ENCODE measurements around the gene LIN28B. TPM values are rescaled to one million over a fixed set of nuclear protein-coding genes. Genes with fewer than 3 reads are reported as not detected.

Gene LIN28B
- polyA plus RNA-seq, 2 of the 4 experiments (the other 2 are of a cell fraction): 3.6 to 7.2 TPM

DNA sequence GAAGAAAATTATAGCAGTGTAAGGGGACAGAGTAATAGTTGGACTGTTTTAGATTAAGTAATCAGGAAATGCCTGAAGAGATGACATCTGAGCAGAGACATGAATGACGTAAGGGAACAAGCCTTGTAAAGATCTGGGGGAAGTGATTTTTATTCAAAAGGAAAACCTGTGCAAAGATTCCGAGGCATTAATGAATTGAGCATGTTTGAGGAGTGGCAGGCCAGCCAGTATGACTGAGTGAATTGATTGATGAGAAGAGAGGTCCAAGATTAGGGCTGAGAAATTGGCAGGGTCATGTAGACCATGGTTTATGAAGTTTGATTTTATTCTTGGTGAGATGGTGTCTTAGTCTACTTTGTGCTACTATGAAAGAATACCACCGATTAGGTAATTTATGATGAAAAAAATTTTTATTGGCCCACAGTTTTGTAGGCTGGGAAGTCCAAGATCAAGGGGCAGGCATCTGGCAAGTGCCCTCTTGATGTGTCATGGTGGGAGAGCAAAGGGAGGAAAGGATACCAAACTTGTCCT, 95.1 kb downstream of the LIN28B start (continued):
- TF ChIP-seq KDM1A (IDR thresholded peaks at IDR 0.05; ENCODE audit: low read depth): no peak
- no peak for TF ChIP-seq CBX8 (IDR thresholded peaks at IDR 0.05)
- TF ChIP-seq SMC3 (IDR thresholded peaks at IDR 0.05): no peak
- no peak for TF ChIP-seq POLR2A (IDR thresholded peaks at IDR 0.05; ENCODE audit: low read length)
- no peak for TF ChIP-seq NFE2L2 (conservative IDR thresholded peaks at IDR 0.05; ENCODE audit: low read length)

DNA sequence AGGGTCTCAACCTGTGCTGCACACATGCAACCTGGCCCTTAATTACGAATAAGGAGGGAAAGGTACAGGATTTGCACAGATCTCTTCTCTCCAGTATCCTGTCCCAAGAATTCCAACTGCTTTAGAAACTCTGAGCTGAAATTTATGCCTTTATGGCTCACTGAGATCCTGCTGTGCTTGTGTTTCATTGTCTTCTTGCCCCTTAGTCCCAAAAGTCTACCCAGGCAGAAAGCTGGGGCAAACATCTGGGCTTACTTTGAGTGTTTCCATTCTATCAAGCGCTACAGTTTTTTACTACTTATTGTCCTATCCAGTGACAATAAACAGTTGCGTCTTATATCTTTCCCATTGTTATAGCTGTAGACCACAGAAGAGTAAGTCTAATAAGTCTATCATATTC, 99.7 kb downstream of the LIN28B start:
- ATAC-seq (no peak), FAIRE-seq (no peak), DNase-seq (ENCODE audit: low read depth in 1 of 2, low spot score in 1 of 2) (no peak)
- H3K4me2 ChIP-seq: no peak overlapping the region
- no peaks in the 10 kb centered on the region; the same call in 2 of the 3 replicates for H3K9me3 ChIP-seq
- TF ChIP-seq, protein P1, sequence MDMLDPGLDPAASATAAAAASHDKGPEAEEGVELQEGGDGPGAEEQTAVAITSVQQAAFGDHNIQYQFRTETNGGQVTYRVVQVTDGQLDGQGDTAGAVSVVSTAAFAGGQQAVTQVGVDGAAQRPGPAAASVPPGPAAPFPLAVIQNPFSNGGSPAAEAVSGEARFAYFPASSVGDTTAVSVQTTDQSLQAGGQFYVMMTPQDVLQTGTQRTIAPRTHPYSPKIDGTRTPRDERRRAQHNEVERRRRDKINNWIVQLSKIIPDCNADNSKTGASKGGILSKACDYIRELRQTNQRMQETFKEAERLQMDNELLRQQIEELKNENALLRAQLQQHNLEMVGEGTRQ (IDR thresholded peaks at IDR 0.05): no peak
- TF ChIP-seq, protein P2, sequence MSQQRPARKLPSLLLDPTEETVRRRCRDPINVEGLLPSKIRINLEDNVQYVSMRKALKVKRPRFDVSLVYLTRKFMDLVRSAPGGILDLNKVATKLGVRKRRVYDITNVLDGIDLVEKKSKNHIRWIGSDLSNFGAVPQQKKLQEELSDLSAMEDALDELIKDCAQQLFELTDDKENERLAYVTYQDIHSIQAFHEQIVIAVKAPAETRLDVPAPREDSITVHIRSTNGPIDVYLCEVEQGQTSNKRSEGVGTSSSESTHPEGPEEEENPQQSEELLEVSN (IDR thresholded peaks at IDR 0.05; ENCODE audit: borderline replicate concordance, low read depth): no peak
- no peak for TF ChIP-seq FOSB (CRISPR knock-in tag; IDR thresholded peaks at IDR 0.05)
- no peak for TF ChIP-seq ZC3H11A (IDR thresholded peaks at IDR 0.05)
- TF ChIP-seq, protein P3, sequence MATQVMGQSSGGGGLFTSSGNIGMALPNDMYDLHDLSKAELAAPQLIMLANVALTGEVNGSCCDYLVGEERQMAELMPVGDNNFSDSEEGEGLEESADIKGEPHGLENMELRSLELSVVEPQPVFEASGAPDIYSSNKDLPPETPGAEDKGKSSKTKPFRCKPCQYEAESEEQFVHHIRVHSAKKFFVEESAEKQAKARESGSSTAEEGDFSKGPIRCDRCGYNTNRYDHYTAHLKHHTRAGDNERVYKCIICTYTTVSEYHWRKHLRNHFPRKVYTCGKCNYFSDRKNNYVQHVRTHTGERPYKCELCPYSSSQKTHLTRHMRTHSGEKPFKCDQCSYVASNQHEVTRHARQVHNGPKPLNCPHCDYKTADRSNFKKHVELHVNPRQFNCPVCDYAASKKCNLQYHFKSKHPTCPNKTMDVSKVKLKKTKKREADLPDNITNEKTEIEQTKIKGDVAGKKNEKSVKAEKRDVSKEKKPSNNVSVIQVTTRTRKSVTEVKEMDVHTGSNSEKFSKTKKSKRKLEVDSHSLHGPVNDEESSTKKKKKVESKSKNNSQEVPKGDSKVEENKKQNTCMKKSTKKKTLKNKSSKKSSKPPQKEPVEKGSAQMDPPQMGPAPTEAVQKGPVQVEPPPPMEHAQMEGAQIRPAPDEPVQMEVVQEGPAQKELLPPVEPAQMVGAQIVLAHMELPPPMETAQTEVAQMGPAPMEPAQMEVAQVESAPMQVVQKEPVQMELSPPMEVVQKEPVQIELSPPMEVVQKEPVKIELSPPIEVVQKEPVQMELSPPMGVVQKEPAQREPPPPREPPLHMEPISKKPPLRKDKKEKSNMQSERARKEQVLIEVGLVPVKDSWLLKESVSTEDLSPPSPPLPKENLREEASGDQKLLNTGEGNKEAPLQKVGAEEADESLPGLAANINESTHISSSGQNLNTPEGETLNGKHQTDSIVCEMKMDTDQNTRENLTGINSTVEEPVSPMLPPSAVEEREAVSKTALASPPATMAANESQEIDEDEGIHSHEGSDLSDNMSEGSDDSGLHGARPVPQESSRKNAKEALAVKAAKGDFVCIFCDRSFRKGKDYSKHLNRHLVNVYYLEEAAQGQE (IDR thresholded peaks at IDR 0.05): no peak
- TF ChIP-seq POLR2AphosphoS2 (conservative IDR thresholded peaks at IDR 0.05; ENCODE audit: low read length): no peak
- TF ChIP-seq, protein P4, sequence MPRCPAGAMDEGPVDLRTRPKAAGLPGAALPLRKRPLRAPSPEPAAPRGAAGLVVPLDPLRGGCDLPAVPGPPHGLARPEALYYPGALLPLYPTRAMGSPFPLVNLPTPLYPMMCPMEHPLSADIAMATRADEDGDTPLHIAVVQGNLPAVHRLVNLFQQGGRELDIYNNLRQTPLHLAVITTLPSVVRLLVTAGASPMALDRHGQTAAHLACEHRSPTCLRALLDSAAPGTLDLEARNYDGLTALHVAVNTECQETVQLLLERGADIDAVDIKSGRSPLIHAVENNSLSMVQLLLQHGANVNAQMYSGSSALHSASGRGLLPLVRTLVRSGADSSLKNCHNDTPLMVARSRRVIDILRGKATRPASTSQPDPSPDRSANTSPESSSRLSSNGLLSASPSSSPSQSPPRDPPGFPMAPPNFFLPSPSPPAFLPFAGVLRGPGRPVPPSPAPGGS (IDR thresholded peaks at IDR 0.05): no peak
- POLR2A ChIA-PET: no interaction called here
- peaks cover 9% of the 10 kb centered on the region; the same call in 2 of the 3 replicates for H3K4me1 ChIP-seq
- no peak overlapping the region for H3K4me3 ChIP-seq
- CTCF ChIA-PET: no interaction called here
- no peak overlapping the region for H3K27ac ChIP-seq
- 94% methylated on average over 3 of the region's 3 CpGs for WGBS (ENCODE audit: missing lambda C conversion rate)

DNA sequence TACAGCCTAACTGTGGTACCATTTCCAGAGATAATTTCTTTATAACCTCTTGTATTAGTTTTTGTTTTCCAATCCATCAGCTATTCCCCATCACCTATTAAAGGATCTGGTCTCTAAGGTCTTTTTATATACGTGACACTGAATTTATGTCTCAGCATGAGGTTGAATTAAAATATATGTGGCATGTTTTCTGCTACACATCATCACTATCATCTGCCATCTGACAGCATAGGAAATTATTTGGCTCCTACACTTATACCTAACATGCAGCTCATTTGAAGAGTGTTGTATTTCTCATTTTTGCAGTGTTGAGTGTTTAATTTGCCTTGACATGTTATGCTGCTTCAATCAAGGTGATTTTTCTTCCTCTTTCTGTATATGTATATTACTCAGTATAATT, 100.3 kb downstream of the LIN28B start:
- Histone ChIP-seq H3K9me3 (no peaks in the 10 kb centered on the region; the same call in 2 of the 3 replicates), H3K4me2 (no peak overlapping the region), H3K27ac (no peak overlapping the region), H3K4me3 (no peak overlapping the region), H3K4me1 (peaks cover 4% of the 10 kb centered on the region; the same call in 2 of the 3 replicates)
- WGBS (ENCODE audit: missing lambda C conversion rate): 95% methylated on average over 1 of the region's 1 CpG
- FAIRE-seq (no peak), DNase-seq (ENCODE audit: low read depth in 1 of 2, low spot score in 1 of 2) (no peak), ATAC-seq (no peak)
- ChIA-PET POLR2A (no interaction called here), CTCF (no interaction called here)
- no peak for TF ChIP-seq FOSL2 (IDR thresholded peaks at IDR 0.05)
- TF ChIP-seq FOSL2 (CRISPR knock-in tag; IDR thresholded peaks at IDR 0.05): no peak
- no peak for TF ChIP-seq FOSB (CRISPR knock-in tag; IDR thresholded peaks at IDR 0.05)
- no peak for TF ChIP-seq CBX2 (IDR thresholded peaks at IDR 0.05; ENCODE audit: borderline replicate concordance, low read depth)
- TF ChIP-seq ZNF302 (CRISPR knock-in tag; IDR thresholded peaks at IDR 0.05): no peak
- TF ChIP-seq, protein P5, sequence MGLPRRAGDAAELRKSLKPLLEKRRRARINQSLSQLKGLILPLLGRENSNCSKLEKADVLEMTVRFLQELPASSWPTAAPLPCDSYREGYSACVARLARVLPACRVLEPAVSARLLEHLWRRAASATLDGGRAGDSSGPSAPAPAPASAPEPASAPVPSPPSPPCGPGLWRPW (IDR thresholded peaks at IDR 0.05): no peak
- no peak for TF ChIP-seq JUNB (IDR thresholded peaks at IDR 0.05)
- TF ChIP-seq, protein P6, sequence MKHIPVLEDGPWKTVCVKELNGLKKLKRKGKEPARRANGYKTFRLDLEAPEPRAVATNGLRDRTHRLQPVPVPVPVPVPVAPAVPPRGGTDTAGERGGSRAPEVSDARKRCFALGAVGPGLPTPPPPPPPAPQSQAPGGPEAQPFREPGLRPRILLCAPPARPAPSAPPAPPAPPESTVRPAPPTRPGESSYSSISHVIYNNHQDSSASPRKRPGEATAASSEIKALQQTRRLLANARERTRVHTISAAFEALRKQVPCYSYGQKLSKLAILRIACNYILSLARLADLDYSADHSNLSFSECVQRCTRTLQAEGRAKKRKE (CRISPR knock-in tag; IDR thresholded peaks at IDR 0.05; ENCODE audit: low read depth): no peak
- no peak for TF ChIP-seq CBX8 (IDR thresholded peaks at IDR 0.05)
- no peak for TF ChIP-seq HEYL (CRISPR knock-in tag; IDR thresholded peaks at IDR 0.05)
- TF ChIP-seq, protein P7, sequence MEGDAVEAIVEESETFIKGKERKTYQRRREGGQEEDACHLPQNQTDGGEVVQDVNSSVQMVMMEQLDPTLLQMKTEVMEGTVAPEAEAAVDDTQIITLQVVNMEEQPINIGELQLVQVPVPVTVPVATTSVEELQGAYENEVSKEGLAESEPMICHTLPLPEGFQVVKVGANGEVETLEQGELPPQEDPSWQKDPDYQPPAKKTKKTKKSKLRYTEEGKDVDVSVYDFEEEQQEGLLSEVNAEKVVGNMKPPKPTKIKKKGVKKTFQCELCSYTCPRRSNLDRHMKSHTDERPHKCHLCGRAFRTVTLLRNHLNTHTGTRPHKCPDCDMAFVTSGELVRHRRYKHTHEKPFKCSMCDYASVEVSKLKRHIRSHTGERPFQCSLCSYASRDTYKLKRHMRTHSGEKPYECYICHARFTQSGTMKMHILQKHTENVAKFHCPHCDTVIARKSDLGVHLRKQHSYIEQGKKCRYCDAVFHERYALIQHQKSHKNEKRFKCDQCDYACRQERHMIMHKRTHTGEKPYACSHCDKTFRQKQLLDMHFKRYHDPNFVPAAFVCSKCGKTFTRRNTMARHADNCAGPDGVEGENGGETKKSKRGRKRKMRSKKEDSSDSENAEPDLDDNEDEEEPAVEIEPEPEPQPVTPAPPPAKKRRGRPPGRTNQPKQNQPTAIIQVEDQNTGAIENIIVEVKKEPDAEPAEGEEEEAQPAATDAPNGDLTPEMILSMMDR (IDR thresholded peaks at IDR 0.05): no peak
- TF ChIP-seq PHF8 (IDR thresholded peaks at IDR 0.05; ENCODE audit: borderline replicate concordance, low read depth): no peak
- no peak for TF ChIP-seq TP53 (CRISPR knock-in tag; IDR thresholded peaks at IDR 0.05)
- TF ChIP-seq SMC3 (IDR thresholded peaks at IDR 0.05): no peak
